Calu3 (cell line): Measurements from ENCODE around the gene GJD4. TPM values are rescaled to one million over a fixed set of nuclear protein-coding genes. Genes with fewer than 3 reads are reported as not detected.
A peak's percentile ranks its signal among the peaks of the same experiment; 100 is the strongest.

ENCODE experiments used
- BruUV-seq: library from RNA; stranded (reverse); fragments of 400-500 nt; replicated peaks from 2 replicates; lab custom pipeline; 2021; lab: Mats Ljungman, UMichigan
- CTCF ChIA-PET: fragments of 300-600 bp; sonication (Branson Sonifier 250); formaldehyde crosslinking; loops from one replicate; lab custom pipeline; 2022; ENCODE audit warnings: antibody characterized with exemption; lab: Charles Lee
- DNase-seq: peaks from one replicate; pipeline ENCODE4 v3.0.0; 2022
- H3K27ac Mint-ChIP-seq: one replicate; pipeline ENCODE4 v1.8.0; 2022; ENCODE audit warnings: mixed read lengths; ENCODE audit not compliant: unreplicated experiment
- H3K27me3 Mint-ChIP-seq: one replicate; pipeline ENCODE4 v1.8.0; 2022; ENCODE audit warnings: mixed read lengths; ENCODE audit not compliant: unreplicated experiment
- H3K36me3 Mint-ChIP-seq: one replicate; pipeline ENCODE4 v1.8.0; 2022; ENCODE audit warnings: mild to moderate bottlenecking, moderate library complexity, mixed read lengths; ENCODE audit not compliant: insufficient read depth, unreplicated experiment
- H3K4me1 Mint-ChIP-seq: one replicate; pipeline ENCODE4 v1.8.0; 2022; ENCODE audit warnings: mild to moderate bottlenecking, low read depth, mixed read lengths; ENCODE audit not compliant: unreplicated experiment
- H3K4me3 Mint-ChIP-seq: one replicate; pipeline ENCODE4 v1.8.0; 2022; ENCODE audit warnings: mild to moderate bottlenecking, low read depth, moderate library complexity, mixed read lengths; ENCODE audit not compliant: unreplicated experiment
- H3K9me3 Mint-ChIP-seq: one replicate; pipeline ENCODE4 v1.8.0; 2022; ENCODE audit warnings: low read depth, mixed read lengths; ENCODE audit not compliant: unreplicated experiment
- CTCF ChIP-seq: fragments of 200-600 bp; IDR thresholded peaks from one replicate; pipeline ENCODE4 v1.8.0; 2022; ENCODE audit warnings: antibody characterized with exemption; ENCODE audit not compliant: unreplicated experiment
- intact Hi-C: fragments of 100-400 bp; cut with micrococcal nuclease; formaldehyde crosslinking; loops from one replicate; pipeline ENCODE4 v1.10.0; 2022; ENCODE audit not compliant: unreplicated experiment
- total RNA-seq: library from RNA; stranded (reverse); gene quantifications from 2 replicates; pipeline ENCODE4 v1.2.3, GENCODE V29; 2022

Gene GJD4
- total RNA-seq, 1 experiment from 2014 or later = not detected

DNA sequence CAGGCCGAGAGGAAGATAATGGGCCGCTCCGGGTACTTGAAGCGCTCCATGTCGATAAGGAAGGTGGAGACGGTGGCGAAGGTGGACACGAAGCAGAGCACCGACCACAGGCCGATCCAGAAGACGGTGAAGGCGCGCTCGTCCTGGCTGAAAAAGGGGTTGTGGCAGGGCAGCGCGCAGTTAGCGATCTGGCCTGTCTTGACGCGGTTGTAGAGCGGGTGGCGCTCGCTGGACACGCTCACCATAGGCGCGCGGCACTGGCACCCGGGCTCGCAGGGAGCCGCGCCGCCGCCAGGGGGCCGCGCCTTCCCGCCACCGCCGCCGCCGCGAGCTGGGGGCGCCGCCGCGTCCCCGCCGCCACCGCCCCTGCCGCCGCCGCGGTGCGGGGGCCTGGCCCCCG lies 35.3 kb downstream of the GJD4 start:
- CTCF ChIA-PET = interaction anchor here (0.7 to 1.5 kb wide), 2 partner anchors 167 to 276 kb away, joined by 3 read pairs; no protein-coding TSS in a partner anchor
- TF ChIP-seq CTCF = peak; percentile 47
- BruUV-seq = no TSS peak
- peak; percentile 78 for DNase-seq
- Mint-ChIP-seq H3K9me3 (no peaks in the 10 kb centered on the region), H3K4me1 (no peaks in the 10 kb centered on the region), H3K36me3 (peaks cover 32% of the 10 kb centered on the region), H3K4me3 (peak overlapping the region; percentile 87), H3K27me3 (peaks cover 21% of the 10 kb centered on the region), H3K27ac (peak overlapping the region; percentile 66)
- intact Hi-C loops = no loop called here

- Mint-ChIP-seq H3K4me3 (peak overlapping the region; percentile 87), H3K36me3 (peaks cover 32% of the 10 kb centered on the region), H3K27ac (no peak overlapping the region), H3K4me1 (no peaks in the 10 kb centered on the region), H3K27me3 (peaks cover 21% of the 10 kb centered on the region), H3K9me3 (no peaks in the 10 kb centered on the region)
- no peak for TF ChIP-seq CTCF
- intact Hi-C loops = no loop called here
- CTCF ChIA-PET = interaction anchor here (0.7 to 1.5 kb wide), 5 partner anchors 129 to 334 kb away, joined by 3 to 5 read pairs (median 3); no protein-coding TSS in a partner anchor
- TSS peak; percentile 30 for BruUV-seq
- DNase-seq = peak; percentile 70
Measured at GRCh38 chr10:35640951-35641675, 36.0 kb downstream of the GJD4 start.

- no peak overlapping the region for H3K27ac Mint-ChIP-seq
- no peak for TF ChIP-seq CTCF
- peaks cover 32% of the 10 kb centered on the region for H3K36me3 Mint-ChIP-seq
- intact Hi-C loops = loop anchor here (1.0 kb wide), 1 partner anchor 140 kb away; no protein-coding TSS in a partner anchor
- CTCF ChIA-PET = interaction anchor here (1.5 kb wide), 1 partner anchor 275 kb away, joined by 3 read pairs; no protein-coding TSS in a partner anchor
- no TSS peak for BruUV-seq
- no peak for DNase-seq
- no peaks in the 10 kb centered on the region for H3K4me1 Mint-ChIP-seq
- H3K9me3 Mint-ChIP-seq = no peaks in the 10 kb centered on the region
- H3K27me3 Mint-ChIP-seq = peaks cover 21% of the 10 kb centered on the region
- peak overlapping the region; percentile 87 for H3K4me3 Mint-ChIP-seq
Measured at GRCh38 chr10:35641676-35642034, 36.5 kb downstream of the GJD4 start.

DNA sequence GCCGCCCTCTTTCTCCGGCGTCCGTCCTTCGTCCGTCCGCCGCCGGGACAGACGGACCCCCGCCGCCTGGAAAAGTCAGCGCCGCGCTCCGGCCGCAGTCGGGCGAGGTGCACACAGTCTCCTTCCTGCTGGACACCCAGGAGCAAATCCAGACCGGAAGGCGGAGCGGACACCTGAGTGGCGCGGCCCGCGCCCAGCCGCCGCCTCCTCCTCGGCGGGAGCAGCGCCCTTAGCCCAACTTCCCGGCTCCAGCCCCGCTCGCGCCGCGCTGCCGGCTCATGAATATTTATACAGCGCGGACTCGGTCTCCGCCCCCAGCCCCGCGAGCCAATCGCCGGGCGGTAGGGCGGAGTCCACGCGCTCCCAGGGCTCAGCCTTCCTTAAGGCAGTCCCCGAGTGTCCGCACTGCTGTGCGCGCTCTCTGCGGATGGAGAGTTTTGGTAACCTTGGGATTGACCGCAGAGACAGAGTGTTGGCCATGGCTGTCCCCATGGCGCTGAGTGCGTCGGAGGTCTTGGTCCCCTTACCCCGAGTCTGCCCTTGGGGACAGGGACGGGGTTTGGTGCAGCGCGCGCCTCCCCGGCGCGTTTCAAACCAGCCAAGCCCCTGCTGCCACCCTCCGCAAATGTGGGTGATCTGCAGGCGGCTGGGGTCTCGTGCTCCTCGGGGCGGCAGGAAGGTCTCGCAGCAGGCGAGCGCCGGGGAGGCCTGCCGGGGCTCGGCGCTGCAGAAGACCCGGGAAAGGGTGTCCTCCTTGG lies 37.1 kb downstream of the GJD4 start, which contains the start of gene FZD8:
TSS of gene FZD8 (minus strand) at position 262 of the 758 bp plus-strand sequence. CDS start 867 bp downstream, outside the sequence.
- Mint-ChIP-seq H3K4me1 (no peaks in the 10 kb centered on the region), H3K9me3 (no peaks in the 10 kb centered on the region), H3K36me3 (peaks cover 32% of the 10 kb centered on the region), H3K27ac (no peak within 1 kb of the TSS), H3K4me3 (peak within 1 kb of the TSS; percentile 87), H3K27me3 (peaks cover 21% of the 10 kb centered on the region)
- BruUV-seq = no TSS peak
- intact Hi-C loops = loop anchor here (1.0 kb wide), 1 partner anchor 139 kb away; no protein-coding TSS in a partner anchor
- TF ChIP-seq CTCF = no peak
- CTCF ChIA-PET = interaction anchor here (1.5 kb wide), 1 partner anchor 274 kb away, joined by 3 read pairs; no protein-coding TSS in a partner anchor
- DNase-seq = peak; percentile 93
